Upper lobe of left lung (tissue), 6 donors: ENCODE results near the gene GRID2IP. TPM values are rescaled to one million over a fixed set of nuclear protein-coding genes. Genes with fewer than 3 reads are reported as not detected.
A peak's percentile ranks its signal among the peaks of the same experiment; 100 is the strongest.
"Not testable (repeated sequence)": the region's sequence is repeated elsewhere in the genome, so short reads cannot be mapped to it uniquely, and the experiment has no call there.

Experiments used
- ATAC-seq, 2 donors: fragments of 200-7000 bp; cut with Tn5 transposase; one replicate each; pipeline ENCODE4 v1.9.1; 2022; ENCODE audit warnings: mild to moderate bottlenecking in 2 of 2, moderate library complexity in 2 of 2; ENCODE audit not compliant: low FRiP score in 2 of 2
- DNase-seq, 2 donors: peaks; one replicate each; pipeline ENCODE4 v3.0.0-alpha.2; 2019 to 2020
- H3K27ac ChIP-seq, 4 donors: fragments of 200-600 bp; sonication (generic); one replicate each; pipeline ENCODE4 v1.5.1; 2016 to 2019
- H3K27me3 ChIP-seq, 4 donors: fragments of 200-600 bp; sonication (generic); one replicate each; pipeline ENCODE4 v1.5.1; 2017 to 2019
- H3K36me3 ChIP-seq, 4 donors: fragments of 200-600 bp; sonication (generic); one replicate each; pipeline ENCODE4 v1.5.1; 2016 to 2019
- H3K4me1 ChIP-seq, 4 donors: fragments of 200-600 bp; sonication (generic); one replicate each; pipeline ENCODE4 v1.5.1; 2018 to 2019
- H3K4me3 ChIP-seq, 4 donors: fragments of 200-600 bp; sonication (generic); one replicate each; pipeline ENCODE4 v1.5.1; 2017 to 2019; ENCODE audit warnings: mild to moderate bottlenecking in 2 of 4, moderate library complexity in 1 of 4
- H3K9me3 ChIP-seq, 4 donors: fragments of 200-600 bp; sonication (generic); one replicate each; pipeline ENCODE4 v1.5.1; 2018 to 2019
- EP300 ChIP-seq, 4 donors: sonication (generic); formaldehyde crosslinking; IDR thresholded peaks; one replicate each; pipeline ENCODE4 v1.5.1; 2017; ENCODE audit warnings: antibody characterized with exemption in 4 of 4, control low read depth in 2 of 4
- POLR2A ChIP-seq, 4 donors: fragments of 450-650 bp; IDR thresholded peaks; one replicate each; pipeline ENCODE4 v1.5.1; 2016 to 2017; ENCODE audit warnings: antibody characterized with exemption in 4 of 4, mild to moderate bottlenecking in 2 of 4
- POLR2AphosphoS5 ChIP-seq, 2 donors: sonication (generic); formaldehyde crosslinking; IDR thresholded peaks; one replicate each; pipeline ENCODE4 v1.5.1; 2017; ENCODE audit warnings: antibody characterized with exemption in 2 of 2
- whole genome bisulfite sequencing, 2 donors: methylation state at CpG; one replicate each; pipeline ENCODE4 v1.1.5; 2017 to 2018; 5-methylcytosine and 5-hydroxymethylcytosine counted together
- total RNA-seq, 6 donors: library from RNA; depleted of rRNA in 4 of 6; stranded (reverse); fragments of >200 nt in 4 of 6; gene quantifications; one replicate each; pipeline versions ENCODE4 v1.1.0 to v1.2.1, GENCODE V29; 2016 to 2021
- TF ChIP-seq, protein P1 (sequence below), 6 experiments: fragments of 450-650 bp in 4 of 6; fragments of 200-600 bp in 2 of 6; sonication (generic) in 2 of 6; IDR thresholded peaks; one replicate each; pipeline ENCODE4 v1.5.1; 2016 to 2019; ENCODE audit warnings: antibody characterized with exemption in 6 of 6
- donor health status: DM: no; HTN: no; CAD: no; lungs with moderate emphysema.
- donor health status: DM: no; HTN: yes; CAD: no; lungs with severe emphysema.

The GRID2IP gene
- total RNA-seq, 6 donors from 2014 or later = 0.30 to 1.3 (median 0.63) TPM; not detected in 1

DNA sequence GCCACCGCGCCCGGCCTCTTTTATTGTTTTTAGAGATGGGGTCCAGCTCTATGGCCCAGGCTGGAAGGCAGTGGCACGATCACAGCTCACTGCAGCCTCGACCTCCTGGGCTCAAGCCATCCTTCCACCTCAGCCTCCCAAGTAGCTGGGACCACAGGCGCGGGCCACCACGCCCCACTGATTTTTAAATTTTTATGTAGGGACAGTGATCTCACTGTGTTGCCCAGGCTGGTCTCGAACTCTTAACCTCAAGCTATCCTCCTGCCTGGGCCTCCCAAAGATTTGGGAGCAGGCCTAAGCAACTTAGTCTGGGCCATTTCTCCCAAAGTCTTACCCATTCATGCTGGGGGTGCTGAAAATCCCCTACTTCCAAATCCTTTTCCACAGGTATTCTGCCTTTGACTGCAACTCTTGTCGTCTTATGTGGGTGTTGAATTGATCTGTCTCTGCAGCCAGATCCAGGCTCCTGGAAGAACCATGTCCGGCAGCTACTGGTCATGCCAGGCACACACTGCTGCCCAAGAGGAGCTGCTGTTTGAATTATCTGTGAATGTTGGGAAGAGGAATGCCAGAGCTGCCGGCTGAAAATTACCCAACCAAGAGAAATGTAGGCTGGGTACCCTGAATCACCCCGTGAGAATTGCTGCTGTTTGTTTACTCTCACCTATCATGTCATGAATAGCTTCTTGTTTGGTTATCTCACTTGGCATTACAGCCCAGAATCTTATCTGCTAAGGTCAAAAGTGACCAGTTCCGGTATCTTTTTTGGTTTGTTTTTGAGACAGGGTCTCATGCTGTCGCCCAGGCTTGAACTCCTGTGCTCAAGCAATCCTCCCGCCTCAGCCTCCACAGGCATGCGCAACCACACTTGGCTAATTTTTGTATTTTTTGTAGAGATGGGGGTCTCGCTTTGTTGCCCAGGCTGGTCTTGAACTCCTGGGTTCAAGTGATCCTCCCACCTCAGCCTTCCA, 27.1 kb upstream of the GRID2IP start:
- Histone ChIP-seq H3K4me3 (peak overlapping the region in 3 of 4 donors; percentile 49 to 81 (median 64)), H3K9me3 (no peaks in the 10 kb centered on the region), H3K36me3 (peaks cover 21 to 31% (median 25%) of the 10 kb centered on the region in 4 donors), H3K27ac (peak overlapping the region; percentile 82 to 98 (median 92)), H3K4me1 (peaks cover 8 to 11% (median 10%) of the 10 kb centered on the region in 4 donors), H3K27me3 (no peaks in the 10 kb centered on the region)
- TF ChIP-seq POLR2A (IDR thresholded peaks at IDR 0.05) (no peak), POLR2AphosphoS5 (IDR thresholded peaks at IDR 0.05) (no peak), EP300 (IDR thresholded peaks at IDR 0.05) (no peak)
- TF ChIP-seq, protein P1, sequence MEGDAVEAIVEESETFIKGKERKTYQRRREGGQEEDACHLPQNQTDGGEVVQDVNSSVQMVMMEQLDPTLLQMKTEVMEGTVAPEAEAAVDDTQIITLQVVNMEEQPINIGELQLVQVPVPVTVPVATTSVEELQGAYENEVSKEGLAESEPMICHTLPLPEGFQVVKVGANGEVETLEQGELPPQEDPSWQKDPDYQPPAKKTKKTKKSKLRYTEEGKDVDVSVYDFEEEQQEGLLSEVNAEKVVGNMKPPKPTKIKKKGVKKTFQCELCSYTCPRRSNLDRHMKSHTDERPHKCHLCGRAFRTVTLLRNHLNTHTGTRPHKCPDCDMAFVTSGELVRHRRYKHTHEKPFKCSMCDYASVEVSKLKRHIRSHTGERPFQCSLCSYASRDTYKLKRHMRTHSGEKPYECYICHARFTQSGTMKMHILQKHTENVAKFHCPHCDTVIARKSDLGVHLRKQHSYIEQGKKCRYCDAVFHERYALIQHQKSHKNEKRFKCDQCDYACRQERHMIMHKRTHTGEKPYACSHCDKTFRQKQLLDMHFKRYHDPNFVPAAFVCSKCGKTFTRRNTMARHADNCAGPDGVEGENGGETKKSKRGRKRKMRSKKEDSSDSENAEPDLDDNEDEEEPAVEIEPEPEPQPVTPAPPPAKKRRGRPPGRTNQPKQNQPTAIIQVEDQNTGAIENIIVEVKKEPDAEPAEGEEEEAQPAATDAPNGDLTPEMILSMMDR (IDR thresholded peaks at IDR 0.05) = no peak
- WGBS, 2 donors = 88 to 89% methylated on average over 16 to 18 of the region's 18 CpGs
- DNase-seq = no peak
- ATAC-seq = no peak

DNA sequence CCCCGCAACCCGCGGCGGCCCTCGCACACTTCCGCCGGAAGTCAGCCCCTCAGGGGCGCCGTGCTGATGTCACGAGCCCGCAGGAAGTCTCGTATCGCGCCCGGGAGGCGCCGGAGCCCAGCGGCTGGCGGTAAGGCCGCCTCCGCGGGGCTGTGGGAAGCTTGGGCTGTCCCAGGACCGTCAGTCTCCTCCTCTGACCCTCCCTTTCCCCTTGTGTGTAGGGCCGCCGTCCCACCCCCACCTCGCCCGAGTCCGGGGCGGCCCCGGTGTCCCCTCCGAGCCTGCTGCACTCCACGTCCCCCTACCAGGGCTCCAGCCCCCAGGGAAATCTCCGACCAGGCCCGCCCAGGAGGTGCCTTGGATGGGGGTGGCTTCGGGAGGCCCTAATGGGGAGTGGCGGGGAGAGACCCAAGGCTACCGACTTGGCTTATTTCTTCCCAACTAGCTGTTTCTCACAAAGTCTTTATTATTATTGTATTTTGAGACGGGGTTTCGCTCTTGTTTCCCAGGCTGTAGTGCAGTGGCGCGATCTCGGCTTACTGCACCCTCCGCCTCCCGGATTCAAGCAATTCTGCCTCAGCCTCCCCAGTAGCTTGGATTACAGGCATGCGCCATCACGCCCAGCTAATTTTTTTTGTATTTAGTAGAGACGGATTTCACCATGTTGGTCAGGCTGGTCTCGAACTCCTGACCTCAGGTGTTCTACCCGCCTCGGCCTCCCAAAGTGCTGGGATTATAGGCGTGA, 26.3 kb upstream of the GRID2IP start, which contains the start of gene ZDHHC4:
Gene ZDHHC4 (plus strand): TSS at position 86 of the 745 bp plus-strand sequence. CDS start 3,108 bp downstream, outside the sequence.
- H3K4me3 ChIP-seq = peak within 1 kb of the TSS; percentile 44 to 81 (median 56)
- H3K36me3 ChIP-seq = peaks cover 13 to 23% (median 19%) of the 10 kb centered on the region in 4 donors
- ATAC-seq (peak; percentile 95 to 98), DNase-seq (peak; percentile 88 to 98)
- H3K9me3 ChIP-seq = no peaks in the 10 kb centered on the region
- H3K27ac ChIP-seq = peak within 1 kb of the TSS; percentile 82 to 98 (median 92)
- H3K27me3 ChIP-seq = no peaks in the 10 kb centered on the region
- peaks cover 8 to 11% (median 10%) of the 10 kb centered on the region in 4 donors for H3K4me1 ChIP-seq
- 15 to 37% methylated on average over 26 to 50 of the region's 51 CpGs for WGBS, 2 donors
- TF ChIP-seq, protein P1 (IDR thresholded peaks at IDR 0.05) = no peak
- TF ChIP-seq POLR2A (IDR thresholded peaks at IDR 0.05) = peak in 3 of 4 donors; percentile 75 to 97 (median 92)
- TF ChIP-seq POLR2AphosphoS5 (IDR thresholded peaks at IDR 0.05) = peak; percentile 93 to 96
- no peak for TF ChIP-seq EP300 (IDR thresholded peaks at IDR 0.05)

GRCh38 chr7:6576867-6577368, 25.7 kb upstream of the GRID2IP start:
- peaks cover 8 to 11% (median 10%) of the 10 kb centered on the region in 4 donors for H3K4me1 ChIP-seq
- not testable (repeated sequence) for H3K9me3 ChIP-seq, H3K27me3 ChIP-seq, ATAC-seq, DNase-seq
- peaks cover 9 to 16% (median 13%) of the 10 kb centered on the region in 4 donors for H3K36me3 ChIP-seq
- peak overlapping the region; percentile 82 to 98 (median 92) for H3K27ac ChIP-seq
- WGBS, 2 donors = 17 to 24% methylated on average over 13 to 14 of the region's 14 CpGs
- H3K4me3 ChIP-seq = peak overlapping the region; percentile 44 to 81 (median 56)

GRCh38 chr7:6576024-6576866, 25.0 kb upstream of the GRID2IP start:
- DNase-seq (no peak), ATAC-seq (no peak)
- H3K36me3 ChIP-seq = peaks cover 6 to 10% (median 8%) of the 10 kb centered on the region in 4 donors
- peak overlapping the region; percentile 44 to 81 (median 56) for H3K4me3 ChIP-seq
- H3K9me3 ChIP-seq = no peaks in the 10 kb centered on the region
- peak overlapping the region in 1 of 4 donors; percentile 82 for H3K27ac ChIP-seq
- peaks cover 8 to 11% (median 10%) of the 10 kb centered on the region in 4 donors for H3K4me1 ChIP-seq
- no peaks in the 10 kb centered on the region for H3K27me3 ChIP-seq
- no peak for TF ChIP-seq EP300 (IDR thresholded peaks at IDR 0.05)
- WGBS, 2 donors = 81 to 82% methylated on average over 9 to 11 of the region's 14 CpGs
